ENCODE results near the gene COX15.

The COX15 gene

GRCh38 chr10:99720387-99720786 lies 11.5 kb downstream of the COX15 start:
- TF ChIP-seq CTCF (IDR thresholded peaks at IDR 0.05; ENCODE audit: insufficient read depth, low read depth, low read length, missing control alignments), result no peak
- no peak for DNase-seq (ENCODE audit: low read depth)
- H3K4me3 ChIP-seq (ENCODE audit: low read length), result no peak overlapping the region

GRCh38 chr10:99714446-99714845 lies 17.5 kb downstream of the COX15 start:
- H3K4me3 ChIP-seq (ENCODE audit: low read length), result no peak overlapping the region
- TF ChIP-seq CTCF (IDR thresholded peaks at IDR 0.05; ENCODE audit: insufficient read depth, low read depth, low read length, missing control alignments), result no peak

GRCh38 chr10:99711129-99711719 lies 20.7 kb downstream of the COX15 start:
- peak; percentile 71 for TF ChIP-seq CTCF (IDR thresholded peaks at IDR 0.05; ENCODE audit: insufficient read depth, low read depth, low read length, missing control alignments)
- H3K4me3 ChIP-seq (ENCODE audit: low read length), result no peak overlapping the region
- peak; percentile 71 for DNase-seq (ENCODE audit: low read depth)

More at GRCh38 chr10:99714446-99714845, 17.5 kb downstream of the COX15 start:
- no peak for DNase-seq (ENCODE audit: low read depth)

GRCh38 chr10:99709480-99710229 lies 22.3 kb downstream of the COX15 start:
- peak; percentile 33 for TF ChIP-seq CTCF (IDR thresholded peaks at IDR 0.05; ENCODE audit: insufficient read depth, low read depth, low read length, missing control alignments)
- peak; percentile 73 for DNase-seq (ENCODE audit: low read depth)
- H3K4me3 ChIP-seq (ENCODE audit: low read length), result no peak overlapping the region

GRCh38 chr10:99708428-99709012 lies 23.4 kb downstream of the COX15 start:
- TF ChIP-seq CTCF (IDR thresholded peaks at IDR 0.05; ENCODE audit: insufficient read depth, low read depth, low read length, missing control alignments), result no peak
- no peak overlapping the region for H3K4me3 ChIP-seq (ENCODE audit: low read length)
- DNase-seq (ENCODE audit: low read depth), result no peak

- TF ChIP-seq CTCF (IDR thresholded peaks at IDR 0.05; ENCODE audit: insufficient read depth, low read depth, low read length, missing control alignments), result no peak
- H3K4me3 ChIP-seq (ENCODE audit: low read length), result no peak overlapping the region
- DNase-seq (ENCODE audit: low read depth), result no peak
These were observed 31.3 kb downstream of the COX15 start for GRCh38 chr10:99700649-99701048.
